A549 (cell line): ENCODE measurements around the gene ZNF446. TPM values are rescaled to one million over a fixed set of nuclear protein-coding genes. Genes with fewer than 3 reads are reported as not detected.

Experiments used
- ATAC-seq, 2 experiments: fragments of 200-7000 bp in 1 of 2; fragments of >200 bp in 1 of 2; cut with Nextera tagmentation in 1 of 2; cut with Tn5 transposase in 1 of 2; 3 replicates each; pipeline versions ENCODE4 v1.8.0 to v1.9.1; 2018 to 2020; ENCODE audit warnings: mild to moderate bottlenecking in 1 of 2, moderate library complexity in 1 of 2
- CTCF ChIA-PET: fragments of 300-600 bp; sonication (Branson Sonifier 250); formaldehyde crosslinking; extraction: SDS; loops from one replicate; lab custom pipeline; 2021; ENCODE audit warnings: antibody characterized with exemption, inconsistent platforms; lab: Yijun Ruan, JAX
- POLR2A ChIA-PET: fragments of 350-600 bp; formaldehyde crosslinking; extraction: SDS; loops from one replicate; lab custom pipeline; 2021; ENCODE audit warnings: antibody characterized with exemption, inconsistent platforms; lab: Yijun Ruan, JAX
- DNase-seq, 2 experiments: peaks; one replicate each; pipeline versions ENCODE4 v3.0.0 to v3.0.0-alpha.2; 2011 to 2016; ENCODE audit warnings: low read depth in 1 of 2, low spot score in 1 of 2
- FAIRE-seq: peaks from 2 replicates; lab custom pipeline; 2011; peaks lifted over from hg19 to GRCh38; lab: Jason Lieb, UNC
- H3K27ac ChIP-seq, 2 experiments: fragments of >200 bp; sonication (Bioruptor Twin); formaldehyde crosslinking; 3 replicates each; pipeline ENCODE4 v1.5.1; 2016 to 2017
- H3K4me1 ChIP-seq: fragments of >200 bp; sonication (Bioruptor Twin); formaldehyde crosslinking; 3 replicates; pipeline ENCODE4 v1.6.1; 2016
- H3K4me2 ChIP-seq: fragments of >200 bp; sonication (Bioruptor Twin); formaldehyde crosslinking; 3 replicates; pipeline ENCODE4 v1.6.1; 2016
- H3K4me3 ChIP-seq: fragments of >200 bp; sonication (Bioruptor Twin); formaldehyde crosslinking; 3 replicates; pipeline ENCODE4 v1.5.1; 2016
- H3K9me3 ChIP-seq: fragments of >200 bp; sonication (Bioruptor Twin); formaldehyde crosslinking; 3 replicates; pipeline ENCODE4 v1.6.1; 2016
- BHLHE40 ChIP-seq: IDR thresholded peaks from 2 replicates; pipeline ENCODE4 v1.6.1; 2012; ENCODE audit warnings: low read depth, low read length, inconsistent platforms
- CBX8 ChIP-seq: fragments of 200-600 bp; sonication (generic); IDR thresholded peaks from 2 replicates; pipeline ENCODE4 v1.6.1; 2016
- CHD4 ChIP-seq: fragments of 200-600 bp; sonication (generic); IDR thresholded peaks from 2 replicates; pipeline ENCODE4 v1.6.1; 2016; ENCODE audit warnings: antibody characterized with exemption, mild to moderate bottlenecking, borderline replicate concordance
- EHF ChIP-seq: fragments of 250-450 bp; sonication (Bioruptor Pico); IDR thresholded peaks from 2 replicates; pipeline ENCODE4 v1.5.0; 2020; ENCODE audit warnings: mild to moderate bottlenecking
- EHMT2 ChIP-seq: fragments of 200-600 bp; sonication (generic); IDR thresholded peaks from 2 replicates; pipeline ENCODE4 v1.6.1; 2016; ENCODE audit warnings: antibody characterized with exemption, low read depth, mild to moderate bottlenecking, moderate library complexity
- EP300 ChIP-seq, 2 experiments: fragments of >200 bp; sonication (Bioruptor Twin); formaldehyde crosslinking; IDR thresholded peaks; 2 replicates in 1 of 2; 3 replicates in 1 of 2; pipeline ENCODE4 v1.6.1; 2016 to 2017
- FOSL2 ChIP-seq, 2 experiments: fragments of 450-650 bp in 1 of 2; fragments of >200 bp in 1 of 2; sonication (Bioruptor Twin) in 1 of 2; formaldehyde crosslinking; IDR thresholded peaks; 2 replicates each; pipeline versions ENCODE4 v1.5.0 to v1.6.1; 2016 to 2020; ENCODE audit warnings: mild to moderate bottlenecking in 1 of 2, moderate library complexity in 1 of 2
- FOXS1 ChIP-seq: fragments of 250-450 bp; sonication (Bioruptor Pico); IDR thresholded peaks from 2 replicates; pipeline ENCODE4 v1.5.0; 2020; ENCODE audit warnings: mild to moderate bottlenecking, moderate library complexity
- GATA3 ChIP-seq: IDR thresholded peaks from 2 replicates; pipeline ENCODE4 v1.6.1; 2012; ENCODE audit warnings: borderline replicate concordance
- HDAC2 ChIP-seq: fragments of 200-600 bp; sonication (generic); IDR thresholded peaks from 2 replicates; pipeline ENCODE4 v1.6.1; 2016
- HOXA7 ChIP-seq: fragments of 250-450 bp; sonication (Bioruptor Pico); IDR thresholded peaks from 2 replicates; pipeline ENCODE4 v1.5.0; 2020; ENCODE audit warnings: mild to moderate bottlenecking, moderate library complexity
- HOXB5 ChIP-seq: fragments of 250-450 bp; sonication (Bioruptor Pico); IDR thresholded peaks from 2 replicates; pipeline ENCODE4 v1.5.0; 2020; ENCODE audit warnings: mild to moderate bottlenecking, moderate library complexity
- JUNB ChIP-seq: fragments of >200 bp; sonication (Bioruptor Twin); formaldehyde crosslinking; IDR thresholded peaks from 2 replicates; pipeline ENCODE4 v1.6.1; 2016
- KDM5A ChIP-seq: fragments of 200-600 bp; sonication (generic); IDR thresholded peaks from 2 replicates; pipeline ENCODE4 v1.6.1; 2016; ENCODE audit warnings: antibody characterized with exemption, mild to moderate bottlenecking
- MAZ ChIP-seq: fragments of 150-350 bp; IDR thresholded peaks from 2 replicates; pipeline ENCODE4 v1.6.1; 2014; ENCODE audit warnings: antibody characterized with exemption, low read depth, low read length, borderline replicate concordance
- NFE2L2 ChIP-seq: fragments of 150-350 bp; conservative IDR thresholded peaks from 2 replicates; pipeline ENCODE4 v1.6.1; 2014; ENCODE audit warnings: low read length
- NPAS2 ChIP-seq: fragments of 250-450 bp; sonication (Bioruptor Pico); IDR thresholded peaks from 2 replicates; pipeline ENCODE4 v1.8.0; 2022; ENCODE audit warnings: mild to moderate bottlenecking, moderate library complexity, borderline replicate concordance
- POLR2AphosphoS2 ChIP-seq: conservative IDR thresholded peaks from 2 replicates; pipeline ENCODE4 v1.6.1; 2012; ENCODE audit warnings: low read length, improper control_type of control experiment, inconsistent platforms
- RFX5 ChIP-seq: fragments of 450-650 bp; IDR thresholded peaks from 2 replicates; pipeline ENCODE4 v1.7.1; 2014; ENCODE audit warnings: antibody characterized with exemption, mild to moderate bottlenecking, moderate library complexity
- SMC3 ChIP-seq: fragments of >200 bp; sonication (Bioruptor Twin); formaldehyde crosslinking; IDR thresholded peaks from 3 replicates; pipeline ENCODE4 v1.6.1; 2018; ENCODE audit warnings: inconsistent platforms
- SREBF2 ChIP-seq: fragments of 450-650 bp; IDR thresholded peaks from 2 replicates; pipeline ENCODE4 v1.6.1; 2014; ENCODE audit warnings: mild to moderate bottlenecking, moderate library complexity
- TP53 ChIP-seq: fragments of 250-450 bp; sonication (Bioruptor Pico); IDR thresholded peaks from 2 replicates; pipeline ENCODE4 v1.5.0; 2021; ENCODE audit warnings: mild to moderate bottlenecking, moderate library complexity
- WGBS: methylation state at CpG from one replicate; pipeline ENCODE4 v1.1.6; 2017; ENCODE audit errors: missing lambda C conversion rate; 5-methylcytosine and 5-hydroxymethylcytosine counted together
- polyA minus RNA-seq: library from RNA; depleted of rRNA, polyadenylated mRNA; stranded (reverse); fragments of >200 nt; gene quantifications from 2 replicates; pipeline ENCODE4 v1.2.3, GENCODE V29; 2011; rRNA and poly(A)+ RNA removed
- polyA plus RNA-seq, 4 experiments: library from polyadenylated mRNA; depleted of rRNA in 3 of 4; stranded (reverse); fragments of >200 nt; fragmentation: RNase III in 1 of 4; extraction: RNeasy Plus Mini Kit Qiagen cat#74134 plus additional on column Dnase treatment in 1 of 4; gene quantifications; 2 replicates in 3 of 4; 3 replicates in 1 of 4; pipeline ENCODE4 v1.2.3, GENCODE V29; 2011 to 2017
- TF ChIP-seq, protein P1 (sequence below): fragments of >200 bp; sonication (Bioruptor Twin); formaldehyde crosslinking; IDR thresholded peaks from 3 replicates; pipeline ENCODE4 v1.6.1; 2016
- TF ChIP-seq, protein P2 (sequence below): fragments of 250-450 bp; sonication (Bioruptor Pico); IDR thresholded peaks from 2 replicates; pipeline ENCODE4 v1.5.0; 2020; ENCODE audit warnings: low read depth, mild to moderate bottlenecking, moderate library complexity
- TF ChIP-seq, protein P3 (sequence below): fragments of 200-600 bp; sonication (generic); IDR thresholded peaks from 2 replicates; pipeline ENCODE4 v1.6.1; 2016; ENCODE audit warnings: antibody characterized with exemption, mild to moderate bottlenecking, moderate library complexity
- TF ChIP-seq, protein P4 (sequence below): fragments of 450-650 bp; IDR thresholded peaks from 2 replicates; pipeline ENCODE4 v1.6.1; 2014; ENCODE audit warnings: antibody characterized with exemption
- TF ChIP-seq, protein P5 (sequence below): fragments of 250-450 bp; sonication (Bioruptor Pico); IDR thresholded peaks from 2 replicates; pipeline ENCODE4 v1.5.0; 2021; ENCODE audit warnings: mild to moderate bottlenecking, moderate library complexity, borderline replicate concordance
- TF ChIP-seq, protein P6 (sequence below): fragments of 150-350 bp; IDR thresholded peaks from 2 replicates; pipeline ENCODE4 v1.6.1; 2014; ENCODE audit warnings: low read depth, mild to moderate bottlenecking, low read length

Gene ZNF446
- polyA plus RNA-seq (2011; rRNA removed) (6.2 and 7.4 TPM in 2 replicates), polyA plus RNA-seq (2017; fragmentation: RNase III; extraction: RNeasy Plus Mini Kit Qiagen cat#74134 plus additional on column Dnase treatment) (9.9 to 12.5 TPM (median 11.0 TPM) in 3 replicates), polyA minus RNA-seq (9.3 and 9.9 TPM in 2 replicates)
- polyA plus RNA-seq (2012; cell fraction: cytosol; rRNA removed): 10.7 and 14.7 TPM in 2 replicates
- 32.2 and 37.8 TPM in 2 replicates for polyA plus RNA-seq (2012; cell fraction: nucleus; rRNA removed)

DNA sequence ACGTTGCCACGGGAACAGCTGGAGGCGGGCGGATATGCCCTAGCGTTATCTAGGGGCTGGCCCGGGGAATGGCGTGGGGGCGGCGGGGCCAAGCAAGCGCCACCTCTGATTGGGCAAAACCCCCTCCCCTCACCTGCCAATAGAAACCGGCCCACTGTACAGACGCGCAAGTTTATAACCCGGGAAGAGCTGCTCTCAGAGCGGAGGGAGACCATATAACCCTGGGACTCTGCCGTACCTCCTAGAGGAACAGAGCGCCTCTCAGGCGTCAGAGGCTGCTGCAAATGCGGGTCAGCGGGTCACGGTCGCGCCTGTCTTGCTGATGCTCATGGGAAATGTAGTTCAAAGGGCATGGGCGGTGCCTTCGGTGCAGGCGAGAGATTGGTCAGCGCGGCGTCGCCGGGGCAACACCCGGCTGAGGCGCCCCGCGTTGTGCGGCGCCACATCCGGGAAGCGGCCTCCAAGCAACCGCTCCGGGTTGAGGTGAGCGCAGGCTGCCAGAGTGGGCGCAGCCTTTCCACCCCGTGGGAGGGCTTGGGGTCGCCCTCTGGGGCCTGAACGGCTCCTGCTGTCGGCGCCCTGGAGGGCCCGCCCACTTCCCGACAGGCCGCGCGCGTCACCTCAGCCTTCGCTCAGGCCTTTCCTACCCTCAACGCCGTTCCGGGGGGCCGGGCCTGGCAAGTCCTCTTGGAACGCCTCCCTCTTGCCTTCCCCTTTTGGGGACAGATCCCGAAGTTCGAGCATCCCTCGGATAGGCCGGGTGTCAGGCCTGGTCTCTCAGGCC lies at the start of gene ZNF446:
Gene ZNF446, plus strand, starts transcription at position 639 of the 784 bp plus-strand sequence. CDS start 867 bp downstream, outside the sequence.
- ChIA-PET POLR2A (interaction anchor here (0.8 to 1.2 kb wide), 3 partner anchors 10 to 44 kb away, joined by 3 to 5 read pairs (median 3); partner anchors contain the start of gene ZBTB45), CTCF (interaction anchor here (0.5 to 5.2 kb wide), 5 partner anchors 16 to 43 kb away, joined by 3 to 39 read pairs (median 3); partner anchors contain the start of gene ZBTB45)
- WGBS: 3% methylated on average over 55 of the region's 64 CpGs
- ATAC-seq (peak; percentile 84 to 93), DNase-seq (peak; percentile 98 to 99), FAIRE-seq (peak; percentile 96)
- Histone ChIP-seq H3K4me1 (peaks cover 14% of the 10 kb centered on the region; the same call in 2 of the 3 replicates), H3K9me3 (no peaks in the 10 kb centered on the region), H3K27ac (peak within 1 kb of the TSS; percentile 76 to 93), H3K4me2 (peak within 1 kb of the TSS; percentile 91), H3K4me3 (peak within 1 kb of the TSS; percentile 57)
- no peak; the same call in 1 of the 2 replicates for TF ChIP-seq RFX5
- no peak for TF ChIP-seq MAZ
- no peak for TF ChIP-seq EHMT2
- TF ChIP-seq, protein P1, sequence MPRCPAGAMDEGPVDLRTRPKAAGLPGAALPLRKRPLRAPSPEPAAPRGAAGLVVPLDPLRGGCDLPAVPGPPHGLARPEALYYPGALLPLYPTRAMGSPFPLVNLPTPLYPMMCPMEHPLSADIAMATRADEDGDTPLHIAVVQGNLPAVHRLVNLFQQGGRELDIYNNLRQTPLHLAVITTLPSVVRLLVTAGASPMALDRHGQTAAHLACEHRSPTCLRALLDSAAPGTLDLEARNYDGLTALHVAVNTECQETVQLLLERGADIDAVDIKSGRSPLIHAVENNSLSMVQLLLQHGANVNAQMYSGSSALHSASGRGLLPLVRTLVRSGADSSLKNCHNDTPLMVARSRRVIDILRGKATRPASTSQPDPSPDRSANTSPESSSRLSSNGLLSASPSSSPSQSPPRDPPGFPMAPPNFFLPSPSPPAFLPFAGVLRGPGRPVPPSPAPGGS: peak; percentile 53; the same call in 1 of the 3 replicates
- no peak for TF ChIP-seq BHLHE40
- TF ChIP-seq, protein P2, sequence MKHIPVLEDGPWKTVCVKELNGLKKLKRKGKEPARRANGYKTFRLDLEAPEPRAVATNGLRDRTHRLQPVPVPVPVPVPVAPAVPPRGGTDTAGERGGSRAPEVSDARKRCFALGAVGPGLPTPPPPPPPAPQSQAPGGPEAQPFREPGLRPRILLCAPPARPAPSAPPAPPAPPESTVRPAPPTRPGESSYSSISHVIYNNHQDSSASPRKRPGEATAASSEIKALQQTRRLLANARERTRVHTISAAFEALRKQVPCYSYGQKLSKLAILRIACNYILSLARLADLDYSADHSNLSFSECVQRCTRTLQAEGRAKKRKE (CRISPR knock-in tag): no peak
- no peak for TF ChIP-seq EP300 (IDR thresholded peaks at IDR 0.05)
- TF ChIP-seq, protein P3, sequence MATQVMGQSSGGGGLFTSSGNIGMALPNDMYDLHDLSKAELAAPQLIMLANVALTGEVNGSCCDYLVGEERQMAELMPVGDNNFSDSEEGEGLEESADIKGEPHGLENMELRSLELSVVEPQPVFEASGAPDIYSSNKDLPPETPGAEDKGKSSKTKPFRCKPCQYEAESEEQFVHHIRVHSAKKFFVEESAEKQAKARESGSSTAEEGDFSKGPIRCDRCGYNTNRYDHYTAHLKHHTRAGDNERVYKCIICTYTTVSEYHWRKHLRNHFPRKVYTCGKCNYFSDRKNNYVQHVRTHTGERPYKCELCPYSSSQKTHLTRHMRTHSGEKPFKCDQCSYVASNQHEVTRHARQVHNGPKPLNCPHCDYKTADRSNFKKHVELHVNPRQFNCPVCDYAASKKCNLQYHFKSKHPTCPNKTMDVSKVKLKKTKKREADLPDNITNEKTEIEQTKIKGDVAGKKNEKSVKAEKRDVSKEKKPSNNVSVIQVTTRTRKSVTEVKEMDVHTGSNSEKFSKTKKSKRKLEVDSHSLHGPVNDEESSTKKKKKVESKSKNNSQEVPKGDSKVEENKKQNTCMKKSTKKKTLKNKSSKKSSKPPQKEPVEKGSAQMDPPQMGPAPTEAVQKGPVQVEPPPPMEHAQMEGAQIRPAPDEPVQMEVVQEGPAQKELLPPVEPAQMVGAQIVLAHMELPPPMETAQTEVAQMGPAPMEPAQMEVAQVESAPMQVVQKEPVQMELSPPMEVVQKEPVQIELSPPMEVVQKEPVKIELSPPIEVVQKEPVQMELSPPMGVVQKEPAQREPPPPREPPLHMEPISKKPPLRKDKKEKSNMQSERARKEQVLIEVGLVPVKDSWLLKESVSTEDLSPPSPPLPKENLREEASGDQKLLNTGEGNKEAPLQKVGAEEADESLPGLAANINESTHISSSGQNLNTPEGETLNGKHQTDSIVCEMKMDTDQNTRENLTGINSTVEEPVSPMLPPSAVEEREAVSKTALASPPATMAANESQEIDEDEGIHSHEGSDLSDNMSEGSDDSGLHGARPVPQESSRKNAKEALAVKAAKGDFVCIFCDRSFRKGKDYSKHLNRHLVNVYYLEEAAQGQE: no peak
- TF ChIP-seq, protein P4, sequence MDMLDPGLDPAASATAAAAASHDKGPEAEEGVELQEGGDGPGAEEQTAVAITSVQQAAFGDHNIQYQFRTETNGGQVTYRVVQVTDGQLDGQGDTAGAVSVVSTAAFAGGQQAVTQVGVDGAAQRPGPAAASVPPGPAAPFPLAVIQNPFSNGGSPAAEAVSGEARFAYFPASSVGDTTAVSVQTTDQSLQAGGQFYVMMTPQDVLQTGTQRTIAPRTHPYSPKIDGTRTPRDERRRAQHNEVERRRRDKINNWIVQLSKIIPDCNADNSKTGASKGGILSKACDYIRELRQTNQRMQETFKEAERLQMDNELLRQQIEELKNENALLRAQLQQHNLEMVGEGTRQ: 0 out of 2 replicates have a peak, but pooled peaks have one; percentile 5
- no peak for TF ChIP-seq NFE2L2
- no peak for TF ChIP-seq NPAS2 (CRISPR knock-in tag)
- no peak for TF ChIP-seq HOXB5
- TF ChIP-seq TP53 (CRISPR knock-in tag): no peak
- TF ChIP-seq CBX8: no peak
- TF ChIP-seq FOSL2 (IDR thresholded peaks at IDR 0.05): no peak
- no peak; the same call in 1 of the 2 replicates for TF ChIP-seq FOSL2 (CRISPR knock-in tag; IDR thresholded peaks at IDR 0.05)
- TF ChIP-seq, protein P5, sequence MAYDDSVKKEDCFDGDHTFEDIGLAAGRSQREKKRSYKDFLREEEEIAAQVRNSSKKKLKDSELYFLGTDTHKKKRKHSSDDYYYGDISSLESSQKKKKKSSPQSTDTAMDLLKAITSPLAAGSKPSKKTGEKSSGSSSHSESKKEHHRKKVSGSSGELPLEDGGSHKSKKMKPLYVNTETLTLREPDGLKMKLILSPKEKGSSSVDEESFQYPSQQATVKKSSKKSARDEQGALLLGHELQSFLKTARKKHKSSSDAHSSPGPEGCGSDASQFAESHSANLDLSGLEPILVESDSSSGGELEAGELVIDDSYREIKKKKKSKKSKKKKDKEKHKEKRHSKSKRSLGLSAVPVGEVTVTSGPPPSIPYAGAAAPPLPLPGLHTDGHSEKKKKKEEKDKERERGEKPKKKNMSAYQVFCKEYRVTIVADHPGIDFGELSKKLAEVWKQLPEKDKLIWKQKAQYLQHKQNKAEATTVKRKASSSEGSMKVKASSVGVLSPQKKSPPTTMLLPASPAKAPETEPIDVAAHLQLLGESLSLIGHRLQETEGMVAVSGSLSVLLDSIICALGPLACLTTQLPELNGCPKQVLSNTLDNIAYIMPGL (CRISPR knock-in tag): no peak; the same call in 1 of the 2 replicates
- TF ChIP-seq FOXS1 (CRISPR knock-in tag): no peak
- TF ChIP-seq SMC3: 0 out of 3 replicates have a peak, but pooled peaks have one; percentile 7
- no peak; the same call in 1 of the 2 replicates for TF ChIP-seq HOXA7 (CRISPR knock-in tag)
- TF ChIP-seq HDAC2: no peak
- no peak for TF ChIP-seq CHD4
- no peak for TF ChIP-seq EHF (CRISPR knock-in tag)
- peak; percentile 20; the same call in 1 of the 2 replicates for TF ChIP-seq POLR2AphosphoS2
- no peak for TF ChIP-seq SREBF2
- TF ChIP-seq, protein P6, sequence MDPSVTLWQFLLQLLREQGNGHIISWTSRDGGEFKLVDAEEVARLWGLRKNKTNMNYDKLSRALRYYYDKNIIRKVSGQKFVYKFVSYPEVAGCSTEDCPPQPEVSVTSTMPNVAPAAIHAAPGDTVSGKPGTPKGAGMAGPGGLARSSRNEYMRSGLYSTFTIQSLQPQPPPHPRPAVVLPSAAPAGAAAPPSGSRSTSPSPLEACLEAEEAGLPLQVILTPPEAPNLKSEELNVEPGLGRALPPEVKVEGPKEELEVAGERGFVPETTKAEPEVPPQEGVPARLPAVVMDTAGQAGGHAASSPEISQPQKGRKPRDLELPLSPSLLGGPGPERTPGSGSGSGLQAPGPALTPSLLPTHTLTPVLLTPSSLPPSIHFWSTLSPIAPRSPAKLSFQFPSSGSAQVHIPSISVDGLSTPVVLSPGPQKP: no peak
- TF ChIP-seq KDM5A: no peak
- peak; percentile 31; the same call in 1 of the 2 replicates for TF ChIP-seq GATA3
- no peak for TF ChIP-seq JUNB
